Inflammatory macrophage (primary cell): ENCODE data around the gene TRAF4.

Source experiments
- DNase-seq, 2 donors: peaks; one replicate each; pipeline ENCODE4 v3.0.0-alpha.2; 2020 to 2022
- total RNA-seq, 18 experiments: gene quantifications; one replicate each; lab custom pipeline; 2026; ENCODE audit warnings: mixed read lengths in 6 of 18, inconsistent platforms in 2 of 18; lab: John Stamatoyannopoulos, UW

TRAF4 gene, protein sequence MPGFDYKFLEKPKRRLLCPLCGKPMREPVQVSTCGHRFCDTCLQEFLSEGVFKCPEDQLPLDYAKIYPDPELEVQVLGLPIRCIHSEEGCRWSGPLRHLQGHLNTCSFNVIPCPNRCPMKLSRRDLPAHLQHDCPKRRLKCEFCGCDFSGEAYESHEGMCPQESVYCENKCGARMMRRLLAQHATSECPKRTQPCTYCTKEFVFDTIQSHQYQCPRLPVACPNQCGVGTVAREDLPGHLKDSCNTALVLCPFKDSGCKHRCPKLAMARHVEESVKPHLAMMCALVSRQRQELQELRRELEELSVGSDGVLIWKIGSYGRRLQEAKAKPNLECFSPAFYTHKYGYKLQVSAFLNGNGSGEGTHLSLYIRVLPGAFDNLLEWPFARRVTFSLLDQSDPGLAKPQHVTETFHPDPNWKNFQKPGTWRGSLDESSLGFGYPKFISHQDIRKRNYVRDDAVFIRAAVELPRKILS
- 6.3 to 32.1 (median 13.8) reads per million in 18 experiments for total RNA-seq

DNA sequence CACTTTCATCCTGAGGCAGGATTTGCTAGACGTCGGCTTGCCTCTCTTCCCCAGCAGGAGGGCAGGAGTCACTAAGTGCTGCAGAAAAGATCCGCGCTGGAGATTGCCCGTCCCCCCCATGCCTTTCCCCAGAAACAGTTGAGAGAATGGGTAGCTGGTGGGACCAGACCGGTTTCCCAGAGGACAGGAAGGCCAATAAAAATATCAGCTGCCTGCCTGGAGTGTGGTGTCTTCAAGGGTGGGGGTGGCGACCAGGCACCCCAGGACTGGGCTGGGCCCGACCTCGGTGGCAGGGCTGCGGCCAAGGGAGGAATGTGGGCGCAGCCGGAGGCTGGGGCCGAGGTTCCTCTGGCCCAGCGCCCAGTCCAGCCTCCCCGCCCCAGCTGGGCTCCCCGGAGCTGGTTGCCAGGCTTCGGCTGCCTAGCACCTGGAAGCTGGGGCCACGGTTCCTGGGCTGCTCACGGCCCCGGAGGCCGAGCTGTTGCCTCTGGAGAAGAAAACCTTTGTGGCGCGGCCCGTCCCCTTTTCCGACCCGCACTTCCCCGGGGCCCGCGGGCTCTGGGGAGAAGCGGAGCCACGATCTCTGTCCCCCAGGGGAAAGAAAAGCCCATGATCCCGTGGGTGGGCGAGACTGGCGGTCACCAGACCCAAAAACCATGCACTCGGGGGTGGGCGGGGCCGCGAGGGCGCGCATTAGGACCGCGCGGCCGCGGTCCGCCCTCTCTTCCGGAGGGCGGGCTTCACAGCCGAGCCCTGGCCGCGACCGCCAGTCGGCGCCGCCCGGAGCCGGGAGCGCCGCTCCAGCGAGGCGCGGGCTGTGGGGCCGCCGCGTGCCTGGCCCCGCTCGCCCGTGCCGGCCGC, at the start of gene TRAF4:
Gene TRAF4 (plus strand): TSS at position 769 of the 861 bp plus-strand sequence. CDS start 102 bp downstream, outside the sequence.
- DNase-seq, result peak; percentile 86 to 96

DNA sequence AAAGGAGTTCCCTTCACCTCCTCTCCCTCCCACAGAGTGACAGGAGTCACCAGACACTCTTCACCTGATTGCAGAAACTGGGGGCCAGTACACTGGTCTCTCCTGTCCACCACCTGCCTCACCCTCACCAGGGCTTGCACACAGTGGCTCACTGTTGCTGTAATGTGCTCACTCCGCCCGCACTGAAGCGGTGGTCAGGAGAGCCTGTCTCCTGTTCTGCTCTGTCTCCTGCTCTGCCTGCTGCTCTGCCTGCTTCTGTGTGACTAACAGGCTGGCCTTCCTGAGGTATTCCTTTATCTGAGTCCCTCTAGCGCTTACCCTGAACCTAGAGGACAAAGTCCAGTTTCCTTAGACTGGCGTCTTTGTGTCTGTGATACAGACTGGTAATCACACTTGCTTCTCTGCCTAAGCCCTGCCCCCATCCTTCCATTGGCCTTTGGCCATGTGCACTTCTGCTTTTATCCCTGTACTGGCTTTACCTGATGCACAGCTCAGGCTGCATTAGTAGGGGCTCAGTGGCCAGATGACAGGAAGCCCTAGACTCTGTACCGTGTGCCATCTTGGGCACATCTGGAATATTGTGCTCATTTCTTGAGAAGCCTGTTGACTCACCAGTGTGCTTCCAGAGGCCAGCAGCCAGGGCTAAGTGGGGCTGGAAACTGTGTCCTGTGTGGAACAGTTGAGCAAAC, 45.4 kb upstream of the TRAF4 start:
- DNase-seq, result no peak

DNA sequence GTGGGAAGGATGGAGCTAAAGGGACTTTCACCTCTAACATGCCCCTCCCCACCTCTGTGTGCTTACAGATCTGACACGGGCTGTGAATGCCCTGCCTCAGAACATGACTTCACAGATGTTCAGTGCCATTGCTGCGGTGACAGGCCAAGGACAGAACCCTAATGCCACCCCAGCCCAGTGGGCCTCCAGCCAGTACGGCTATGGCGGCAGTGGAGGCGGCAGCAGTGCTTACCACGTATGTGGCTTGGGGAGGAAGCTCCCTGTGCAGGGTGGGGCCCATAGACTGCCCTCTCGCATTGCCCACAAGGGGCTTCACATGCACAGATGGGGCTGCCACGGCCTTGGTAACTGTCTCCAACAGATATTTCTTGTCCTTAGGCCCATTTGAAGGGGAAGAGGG, 43.5 kb upstream of the TRAF4 start:
- DNase-seq, result no peak

DNA sequence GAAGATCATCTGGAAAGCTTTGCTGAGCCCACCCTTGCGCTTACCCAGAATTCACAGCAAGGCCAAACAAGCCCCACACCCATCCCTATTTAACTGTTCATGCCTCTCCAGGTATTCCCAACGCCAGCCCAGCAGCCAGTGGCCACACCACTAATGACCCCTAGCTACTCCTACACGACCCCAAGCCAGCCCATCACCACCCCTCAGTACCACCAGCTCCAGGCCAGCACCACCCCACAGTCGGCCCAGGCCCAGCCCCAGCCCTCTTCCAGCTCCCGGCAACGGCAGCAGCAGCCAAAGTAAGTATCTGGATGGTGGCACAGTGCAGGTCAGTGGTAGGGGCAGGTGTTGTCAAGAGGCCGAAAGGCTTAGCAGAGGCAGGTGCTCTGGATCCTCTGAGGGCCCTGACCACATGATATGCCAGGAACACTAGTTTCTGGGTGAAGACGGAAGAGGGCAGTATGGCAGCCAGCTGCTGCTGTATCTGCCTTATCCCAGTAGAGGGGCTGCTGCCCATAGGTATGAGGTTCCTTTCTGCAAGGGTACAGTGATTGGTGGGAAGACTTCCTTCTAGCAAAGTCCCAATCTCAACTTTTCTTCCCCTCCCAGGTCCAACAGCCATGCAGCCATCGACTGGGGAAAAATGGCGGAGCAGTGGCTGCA, 42.9 kb upstream of the TRAF4 start:
- DNase-seq, result no peak

DNA sequence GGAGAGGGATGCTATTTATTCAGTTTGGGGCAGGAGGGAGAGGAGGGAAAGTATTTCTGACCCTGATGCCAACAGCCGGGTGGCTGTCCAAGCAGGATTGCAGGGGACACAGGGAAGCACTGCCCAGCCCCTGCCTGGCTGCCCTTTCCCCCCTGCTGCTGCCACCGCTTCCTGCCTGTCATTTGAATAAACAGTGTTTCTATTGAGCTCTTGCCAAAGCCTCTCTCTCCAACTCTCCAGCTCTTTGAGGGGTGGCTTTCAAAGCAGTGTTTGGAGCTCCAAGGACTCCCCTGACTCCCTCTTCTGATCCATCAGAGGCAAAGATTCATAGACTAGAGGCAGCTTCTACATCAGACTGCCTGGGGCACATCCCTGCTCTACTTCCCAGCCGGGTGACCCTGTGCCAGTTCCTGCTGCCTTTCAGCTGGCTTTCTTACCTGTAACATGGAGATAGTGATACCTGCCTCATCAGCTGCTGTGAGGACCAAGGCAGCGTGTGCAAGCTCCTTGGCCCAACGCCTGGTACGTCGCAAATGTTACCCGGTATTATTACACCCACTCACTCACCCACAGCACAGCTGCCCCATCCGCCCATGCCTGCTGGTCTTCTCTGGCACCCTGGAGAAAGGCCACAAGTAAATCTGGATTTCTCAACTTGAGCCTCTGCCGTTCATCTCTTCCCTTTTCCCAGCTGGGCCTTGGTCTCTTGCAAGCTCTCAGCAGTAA, 41.6 kb upstream of the TRAF4 start:
- no peak for DNase-seq

DNA sequence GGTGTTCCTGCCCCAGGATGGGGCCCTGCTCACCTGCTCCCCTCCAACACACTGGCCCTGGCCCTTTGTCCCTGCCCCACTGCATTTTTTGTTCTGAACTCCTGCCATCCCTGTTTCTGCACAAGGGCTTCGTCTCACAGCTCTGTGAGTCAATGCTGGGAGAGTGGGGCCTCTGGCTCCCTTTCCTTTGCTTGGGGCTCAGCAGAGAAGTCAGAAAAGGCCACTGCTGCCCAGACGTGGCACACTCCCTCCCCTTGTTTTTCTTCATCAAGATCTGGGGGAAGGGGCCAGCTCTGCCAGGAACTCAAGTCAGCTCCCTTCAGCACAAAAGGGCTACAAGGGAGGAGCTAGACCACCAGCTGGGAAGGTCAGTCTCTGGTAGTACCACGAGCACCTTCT, 41.1 kb upstream of the TRAF4 start:
- DNase-seq, result no peak

DNA sequence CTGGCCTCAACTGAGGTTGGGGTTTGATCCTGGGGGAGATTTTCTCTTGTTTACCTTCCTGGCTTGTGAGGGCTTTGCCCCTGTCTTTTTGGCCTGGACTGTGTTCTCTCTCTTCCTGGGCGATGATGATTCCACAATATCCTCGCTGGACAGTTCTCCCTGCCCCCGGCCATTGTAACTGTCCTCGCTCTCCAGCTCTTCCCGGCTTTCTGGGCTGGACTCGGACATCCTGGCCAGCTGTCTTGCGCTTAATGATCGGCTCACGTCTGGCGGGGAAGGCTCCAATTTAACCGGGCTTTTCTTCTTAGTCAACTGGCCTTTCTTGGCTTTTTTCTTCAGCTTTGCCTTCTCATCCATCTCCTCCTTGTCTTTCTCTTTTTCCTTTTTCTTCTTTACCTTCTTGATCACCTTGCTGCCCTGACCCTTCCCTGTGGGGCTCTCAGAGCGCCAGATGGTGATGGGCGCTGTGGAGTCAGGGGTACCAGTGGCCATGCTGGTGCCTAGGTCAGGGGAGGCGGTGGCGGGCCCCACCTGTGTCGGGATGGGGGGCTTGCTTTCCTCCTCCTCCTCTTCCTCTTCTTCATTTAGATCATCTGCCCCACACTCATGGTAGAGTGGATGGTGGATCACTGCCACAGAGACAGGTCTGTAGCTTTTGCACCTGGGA, 40.1 kb upstream of the TRAF4 start:
- DNase-seq, result no peak

DNA sequence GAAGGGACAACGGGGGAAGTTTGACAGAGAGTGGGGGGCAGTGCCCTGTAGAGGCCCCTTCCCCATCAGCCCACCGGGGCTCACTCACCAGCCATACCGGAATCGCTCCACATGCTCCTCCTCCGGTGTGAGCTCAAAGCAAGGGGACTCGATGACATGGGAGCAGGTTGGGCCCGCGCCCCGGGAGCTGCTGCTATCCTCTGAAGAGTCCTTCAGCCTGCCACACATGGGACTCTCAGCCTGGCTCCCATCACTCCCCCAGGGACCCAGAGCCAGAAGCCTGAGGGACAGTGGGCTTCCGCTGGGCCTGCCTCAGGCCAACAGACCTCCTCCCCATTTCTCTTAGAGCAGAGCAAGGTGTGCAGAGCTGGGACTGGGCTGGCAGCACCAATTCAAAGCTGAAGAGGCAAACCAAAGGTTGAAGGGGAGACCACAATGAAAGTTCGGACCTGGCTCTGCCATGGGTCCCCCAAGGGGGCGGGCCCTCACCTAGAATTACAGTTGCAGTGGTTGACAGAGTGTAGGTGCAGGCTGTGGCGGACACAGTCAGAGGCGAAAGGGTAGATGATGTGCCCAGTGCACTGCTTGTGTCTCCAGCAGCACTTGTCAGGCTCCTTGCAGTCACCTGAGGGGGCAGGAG, 39.5 kb upstream of the TRAF4 start:
- no peak for DNase-seq

DNA sequence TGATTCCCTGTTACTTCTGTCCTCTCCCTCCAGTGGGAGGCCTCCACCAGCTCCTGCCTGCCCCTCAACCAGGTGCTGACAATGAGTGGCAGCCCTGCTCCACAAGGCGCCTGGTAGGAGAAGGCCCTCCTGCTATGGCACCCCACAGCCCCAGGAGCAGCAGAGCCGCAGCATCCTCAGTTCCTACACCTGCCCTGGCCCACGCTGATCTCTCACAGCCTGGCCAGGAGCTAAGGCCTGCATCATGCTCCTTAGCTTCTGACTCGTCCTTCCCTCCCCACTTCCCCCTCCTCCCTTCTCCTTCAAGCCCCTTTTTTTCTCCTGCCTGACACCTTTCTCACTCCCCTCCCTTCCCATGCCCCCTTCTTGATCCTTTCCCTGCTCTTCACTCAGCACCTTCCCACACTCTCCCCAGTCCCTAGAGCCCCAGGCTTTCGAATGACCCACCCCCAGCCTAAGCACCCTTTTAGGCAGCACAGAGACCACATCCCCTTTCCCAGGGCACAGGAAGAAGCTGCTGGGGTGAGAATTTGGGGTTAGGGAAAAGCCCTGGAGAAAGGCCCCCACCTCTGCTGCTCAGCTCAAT, 38.6 kb upstream of the TRAF4 start:
- DNase-seq, result no peak

DNA sequence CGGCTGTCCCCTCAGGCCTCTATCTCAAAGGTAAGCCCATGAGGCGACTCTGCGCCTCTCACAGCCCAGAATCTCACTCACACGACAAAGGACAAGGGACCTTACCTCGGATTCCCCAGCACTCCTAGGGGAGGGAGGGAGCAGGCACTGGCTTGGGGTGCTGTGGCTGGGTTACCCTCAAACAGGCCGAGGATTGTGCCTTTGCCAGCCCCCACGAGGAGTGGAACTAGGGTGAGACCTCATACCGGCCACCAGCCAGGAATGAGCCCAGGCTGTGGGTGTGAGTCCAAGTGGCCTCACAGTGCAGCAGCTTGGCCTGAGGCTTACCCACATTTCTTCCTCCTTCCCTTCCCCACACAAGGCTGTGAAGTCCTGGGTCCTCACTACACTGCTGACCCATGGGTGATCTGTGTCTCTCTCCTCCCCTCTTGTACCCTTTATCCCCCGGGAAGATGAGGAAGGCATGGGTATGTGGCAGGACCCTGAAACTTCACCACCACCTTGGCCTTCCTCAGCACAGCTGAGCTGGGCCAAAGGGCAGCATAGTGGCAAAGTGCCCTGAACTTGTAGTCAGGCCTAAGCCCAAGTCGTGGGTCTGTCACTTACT, 38.0 kb upstream of the TRAF4 start:
- no peak for DNase-seq

DNA sequence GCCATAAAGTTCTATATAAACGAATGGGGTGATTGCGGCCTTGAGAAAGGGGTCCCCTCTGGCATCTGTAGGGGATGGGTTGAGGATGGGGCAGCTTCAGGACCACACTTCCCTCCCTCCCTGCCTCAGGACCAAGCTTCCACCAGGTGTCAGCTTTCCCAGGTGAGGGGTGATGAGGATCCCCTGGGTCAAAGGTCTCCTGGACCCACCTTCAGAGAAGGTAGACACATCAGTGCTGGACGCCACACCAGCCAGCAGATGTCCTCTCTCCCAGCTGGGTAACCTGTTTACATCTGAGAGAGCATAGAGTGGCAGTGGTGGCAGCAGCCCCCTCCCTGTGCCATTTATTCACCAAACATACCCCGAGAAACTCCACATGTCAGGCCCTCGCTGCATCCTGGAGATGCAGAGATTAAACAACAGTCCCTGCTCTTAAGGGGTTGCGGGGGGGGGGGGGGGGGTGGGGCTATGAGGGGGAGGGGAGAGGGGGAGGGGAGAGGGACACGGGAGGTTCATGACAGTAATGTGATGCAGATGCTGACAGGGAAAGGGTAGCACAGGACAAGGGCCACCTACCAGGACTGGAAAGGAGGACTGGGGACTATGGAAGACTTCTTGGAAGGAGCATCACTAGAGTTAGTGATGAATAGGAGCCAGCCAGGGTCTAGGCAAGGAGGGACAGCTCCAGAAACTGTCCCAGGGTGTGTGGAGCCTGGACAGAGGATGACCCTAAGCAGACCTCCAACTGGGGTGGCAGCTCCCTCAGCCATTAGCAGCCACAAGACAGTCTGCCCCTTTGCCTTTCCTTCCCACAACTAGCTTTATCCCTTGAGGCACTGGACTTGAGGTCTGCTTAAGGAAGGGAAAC, 37.1 kb upstream of the TRAF4 start:
- no peak for DNase-seq

DNA sequence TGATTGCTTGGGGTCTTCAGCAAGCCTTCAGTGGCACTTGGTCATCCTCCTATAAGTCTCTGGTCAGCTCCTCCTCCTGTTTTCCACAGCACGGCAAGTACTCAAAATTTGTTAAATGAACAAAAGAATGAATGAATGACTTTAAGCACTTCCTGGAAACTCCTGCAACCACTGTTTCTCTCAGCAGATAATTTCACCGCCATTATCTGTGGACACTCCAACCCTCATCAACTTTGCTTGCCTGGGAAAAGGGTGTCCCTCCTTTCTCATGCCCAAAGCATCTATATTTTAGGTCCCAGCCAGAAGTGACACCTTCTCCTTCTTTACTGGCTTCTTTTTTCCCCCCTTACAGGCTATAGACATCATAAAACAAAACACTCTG, 36.5 kb upstream of the TRAF4 start:
- no peak for DNase-seq

DNA sequence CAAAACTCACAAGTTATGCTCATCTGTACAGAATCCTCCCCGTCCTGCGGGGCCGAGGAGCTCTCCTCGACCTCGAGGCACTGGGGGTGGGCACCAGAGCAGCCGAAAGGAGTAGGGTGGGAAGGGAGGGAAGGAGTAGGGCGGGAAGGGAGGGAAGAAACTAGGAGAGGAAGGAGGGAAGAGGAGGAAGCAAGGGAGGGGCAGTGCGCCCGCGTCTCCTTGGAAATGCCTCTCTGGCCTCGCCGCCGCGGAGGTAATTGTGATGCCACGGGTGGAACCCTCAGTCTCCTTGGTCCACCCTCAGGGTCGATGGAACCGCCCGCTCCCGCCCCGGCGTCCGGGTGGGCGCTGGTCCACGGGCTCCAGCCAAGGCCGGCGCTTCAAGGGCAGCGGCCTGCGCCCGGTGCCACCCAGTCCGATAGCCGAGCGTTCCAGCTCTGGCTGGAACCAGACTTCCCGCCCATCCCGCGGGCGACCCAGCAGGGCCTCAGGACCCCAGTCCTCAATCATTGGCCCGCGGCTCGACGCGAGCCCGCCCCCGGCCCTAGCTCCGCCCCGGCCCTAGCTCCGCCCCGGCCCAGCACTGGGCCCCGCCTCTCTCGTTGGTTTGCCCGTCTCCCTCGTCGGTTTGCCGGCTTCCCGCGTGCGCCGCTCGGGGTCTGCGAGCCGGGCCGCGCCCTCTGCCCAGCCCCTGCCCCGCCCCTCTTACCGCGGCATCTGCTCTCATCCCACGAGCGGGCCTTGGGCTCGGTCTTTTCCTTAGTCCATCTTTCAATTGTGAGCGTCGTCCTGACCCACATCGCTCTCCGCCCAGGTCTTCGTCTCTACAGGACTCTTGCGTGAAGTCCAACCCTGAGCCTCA, 32.7 kb upstream of the TRAF4 start:
- peak; percentile 83 for DNase-seq

DNA sequence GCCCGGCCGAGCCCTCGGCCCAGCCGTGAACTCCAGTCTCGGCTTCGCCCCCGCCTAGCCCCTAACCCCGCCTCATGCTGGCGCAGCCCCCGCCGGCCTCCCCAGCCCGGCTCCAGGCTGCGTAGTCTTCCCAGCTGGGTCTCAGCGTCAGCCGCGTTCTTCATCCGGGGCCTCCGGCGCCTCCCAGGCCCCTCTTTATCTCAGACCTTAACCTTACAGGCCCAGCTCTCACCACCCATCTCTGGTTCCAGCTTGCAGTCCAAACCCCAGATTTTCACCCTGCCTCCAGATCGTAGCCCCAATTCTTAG, 32.1 kb upstream of the TRAF4 start, which contains the start of gene PROCA1:
Gene PROCA1 (minus strand): TSS at position 166 of the 309 bp plus-strand sequence. CDS start 228 bp downstream, outside the sequence.
- no peak for DNase-seq

DNA sequence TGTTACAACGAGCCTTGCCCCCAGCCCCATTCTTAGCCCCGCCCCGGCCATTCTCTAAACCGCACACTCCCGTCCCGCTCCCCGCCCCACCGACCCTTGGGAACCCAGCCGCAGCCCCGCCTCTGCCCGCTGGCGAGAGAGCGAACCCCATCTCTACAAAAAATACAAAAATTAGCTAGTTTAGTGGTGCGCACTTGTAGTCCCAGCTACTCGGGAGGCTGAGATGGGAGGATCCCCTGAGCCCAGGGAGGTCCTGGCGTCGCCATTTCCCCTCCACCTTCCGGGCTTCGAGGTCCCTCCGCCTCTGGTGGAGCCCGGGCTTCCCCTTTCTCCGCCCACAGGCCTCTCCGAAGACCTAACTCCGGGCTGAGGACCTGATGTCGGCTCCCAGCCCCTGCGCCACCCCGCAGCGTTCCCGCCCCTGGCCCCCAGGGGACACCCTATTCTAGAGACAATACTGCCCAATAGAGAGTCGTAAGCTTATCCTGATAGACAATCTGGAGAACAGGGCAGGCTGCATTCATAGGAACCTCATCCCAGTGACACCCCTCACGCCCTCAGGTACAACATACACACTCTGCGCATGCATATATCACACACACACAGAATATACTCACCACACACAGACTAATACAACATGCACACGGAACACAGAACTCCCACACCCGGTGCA, 31.6 kb upstream of the TRAF4 start:
- DNase-seq, result peak; percentile 69 to 82

DNA sequence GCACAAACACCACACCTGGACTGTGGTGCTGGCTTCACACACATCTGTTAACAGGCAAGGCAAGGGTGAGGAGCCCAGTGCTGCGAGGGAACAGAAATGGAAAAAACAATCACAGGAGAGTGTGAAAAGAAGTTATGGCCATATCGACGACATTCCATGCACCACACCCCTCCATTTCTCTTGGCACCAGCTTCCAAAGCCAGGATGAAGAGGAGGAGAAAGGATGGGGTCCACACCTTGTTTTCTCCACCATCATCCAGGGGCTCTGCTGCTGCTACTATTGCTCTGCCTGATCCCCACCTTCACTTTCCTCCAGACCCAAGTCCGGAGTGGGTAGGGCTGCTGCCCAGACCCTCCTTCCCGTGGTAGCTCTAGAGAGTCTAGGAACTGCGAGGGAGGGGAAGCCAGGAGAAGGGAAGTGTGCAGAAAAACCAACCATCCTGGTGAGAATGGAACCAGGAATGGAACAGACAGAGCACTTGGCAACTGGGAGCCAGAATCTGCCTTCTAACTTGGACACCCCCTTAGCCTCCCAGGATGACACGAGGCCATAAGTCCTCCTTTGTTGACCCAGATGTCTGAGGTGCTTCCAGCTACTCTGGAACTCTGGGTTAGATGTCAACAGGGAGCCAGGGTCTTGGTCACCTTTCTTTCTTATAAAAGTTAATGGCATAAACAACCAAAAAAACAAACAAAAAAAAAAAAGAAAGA, 31.0 kb upstream of the TRAF4 start:
- DNase-seq, result no peak
